GM21423 (cell line): ENCODE results near the gene DNM1.

Source experiments
- ATAC-seq: cut with Tn5 transposase; IDR thresholded peaks from one replicate; pipeline ENCODE4 v1.9.1; 2021; ENCODE audit warnings: mild to moderate bottlenecking, moderate library complexity; ENCODE audit not compliant: unreplicated experiment

The DNM1 gene

DNA sequence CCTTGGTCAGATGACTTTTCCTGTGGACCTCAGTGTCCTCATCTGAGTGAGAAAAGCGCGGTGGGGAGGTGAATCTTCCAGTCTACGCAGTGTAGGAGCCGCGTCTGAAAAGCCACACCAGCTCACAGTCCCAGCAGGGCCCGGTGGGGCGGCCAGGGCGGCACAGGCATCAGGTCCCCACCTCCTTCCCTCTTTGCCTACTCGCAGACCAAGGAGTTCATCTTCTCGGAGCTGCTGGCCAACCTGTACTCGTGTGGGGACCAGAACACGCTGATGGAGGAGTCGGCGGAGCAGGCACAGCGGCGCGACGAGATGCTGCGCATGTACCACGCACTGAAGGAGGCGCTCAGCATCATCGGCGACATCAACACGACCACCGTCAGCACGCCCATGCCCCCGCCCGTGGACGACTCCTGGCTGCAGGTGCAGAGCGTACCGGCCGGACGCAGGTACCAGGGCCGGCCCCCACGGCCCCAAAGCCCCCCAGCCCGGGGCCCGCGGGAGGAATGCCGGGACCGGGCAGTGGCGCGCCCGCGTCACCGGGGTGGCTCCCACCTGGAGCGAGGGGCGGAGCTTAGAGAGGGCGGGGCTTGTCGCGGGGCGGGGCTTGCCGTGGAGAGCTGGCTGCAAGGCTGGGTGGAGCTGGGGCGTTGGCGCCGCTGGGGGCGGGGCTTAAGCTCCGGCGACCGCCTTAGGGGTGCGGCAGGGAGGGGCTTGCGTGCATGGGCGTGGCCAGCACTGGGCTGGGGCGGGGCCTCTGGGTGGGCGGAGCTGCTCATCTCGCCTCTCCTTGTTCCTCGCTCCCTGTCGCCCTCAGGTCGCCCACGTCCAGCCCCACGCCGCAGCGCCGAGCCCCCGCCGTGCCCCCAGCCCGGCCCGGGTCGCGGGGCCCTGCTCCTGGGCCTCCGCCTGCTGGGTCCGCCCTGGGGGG is 47.0 kb downstream of the DNM1 start:
- ATAC-seq = peak; percentile 88

DNA sequence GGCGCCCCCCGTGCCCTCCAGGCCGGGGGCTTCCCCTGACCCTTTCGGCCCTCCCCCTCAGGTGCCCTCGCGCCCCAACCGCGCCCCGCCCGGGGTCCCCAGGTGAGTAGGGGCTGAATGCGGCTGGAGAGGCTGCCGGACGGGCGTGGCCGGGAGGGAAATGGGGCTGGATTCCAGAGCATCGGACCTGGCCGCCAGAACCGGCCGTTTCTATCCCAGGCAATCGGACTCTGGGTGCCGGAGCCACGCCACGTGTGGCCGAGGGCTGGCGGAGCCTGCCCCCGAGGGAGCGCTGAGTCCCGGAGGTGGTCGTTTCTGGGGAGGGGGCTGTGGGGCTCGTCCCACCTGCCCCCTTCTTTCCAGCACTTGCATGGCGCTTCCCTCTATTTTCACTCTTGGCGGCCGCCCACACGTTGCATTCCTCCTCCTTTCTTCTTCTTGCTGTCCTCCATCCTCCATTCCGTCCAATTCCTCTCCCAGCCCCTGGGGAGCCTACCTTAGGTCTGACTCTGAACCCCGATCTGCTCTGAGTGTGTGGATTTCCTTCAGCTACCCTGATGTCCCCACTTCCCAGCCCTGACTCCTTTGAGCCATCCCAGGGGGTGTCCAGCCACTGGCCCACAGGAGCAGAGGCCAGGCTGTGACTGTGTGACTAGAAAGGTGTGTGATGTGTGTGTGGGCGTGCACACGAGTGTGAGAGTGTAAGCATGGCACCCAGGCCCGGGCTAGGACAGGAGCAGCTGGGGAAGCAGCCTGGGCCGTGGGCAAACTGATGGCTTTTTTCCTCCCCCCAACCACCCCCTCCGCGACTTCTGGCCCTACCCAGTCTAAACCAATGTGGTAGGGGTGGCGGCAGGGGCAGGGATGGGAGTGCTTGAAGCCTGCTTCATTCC is 47.9 kb downstream of the DNM1 start:
- no peak for ATAC-seq

DNA sequence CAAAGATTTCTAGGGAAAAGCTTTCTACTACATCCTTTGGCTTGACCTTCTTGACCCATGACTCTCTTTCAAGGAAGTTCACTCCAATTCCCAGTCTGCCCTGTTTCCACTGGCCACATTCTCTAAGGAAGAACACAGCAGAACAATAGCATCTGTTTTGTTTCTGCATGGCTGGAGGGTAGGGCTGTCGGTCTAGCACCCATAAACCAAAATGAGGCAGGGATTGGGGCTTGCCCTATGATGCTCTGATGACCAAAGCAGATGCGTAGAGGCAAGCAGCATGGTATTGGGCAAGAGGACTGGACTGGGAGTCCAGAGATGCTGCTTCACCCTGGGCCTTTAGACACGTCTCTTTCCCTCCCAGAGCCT is 48.5 kb downstream of the DNM1 start:
- no peak for ATAC-seq

DNA sequence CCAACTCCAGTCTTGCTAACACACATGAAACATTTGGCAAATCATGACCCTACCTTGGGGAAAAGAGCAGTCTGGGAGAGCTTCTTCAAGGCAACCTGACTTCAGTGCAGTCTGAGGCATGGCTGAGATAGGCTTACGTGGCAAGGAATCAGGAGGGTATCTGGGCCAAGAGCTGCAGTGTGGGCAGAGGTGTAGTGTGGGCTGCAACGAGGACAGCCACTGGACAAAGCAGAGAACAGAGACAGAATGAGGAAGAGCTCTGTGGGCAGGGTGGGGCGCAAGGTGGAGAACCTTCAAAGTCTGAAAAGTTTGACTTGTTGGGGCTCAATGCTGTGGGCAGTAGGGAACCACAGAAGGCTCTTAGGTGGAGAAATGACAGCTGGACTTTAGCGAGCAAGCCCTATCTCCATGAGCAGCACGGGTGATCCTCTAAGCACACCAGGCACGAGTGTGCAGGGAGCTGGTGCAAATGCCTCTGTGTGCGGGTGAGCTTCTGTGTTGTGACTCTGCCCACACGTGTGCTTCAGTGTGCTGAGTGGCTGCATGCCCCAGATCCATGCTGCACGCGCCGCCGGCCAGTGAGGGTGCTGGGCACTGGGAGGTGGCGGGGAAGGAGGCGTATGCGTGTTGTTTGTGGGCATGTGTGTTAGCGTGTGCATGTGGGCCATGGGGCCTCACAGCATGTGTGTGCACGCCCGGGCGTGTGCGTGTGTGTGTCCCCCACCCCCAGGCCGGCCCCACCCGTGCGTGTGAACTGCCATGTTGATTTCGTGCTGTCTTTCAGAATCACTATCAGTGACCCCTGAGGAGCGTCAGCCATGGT is 49.3 kb downstream of the DNM1 start:
- no peak for ATAC-seq

DNA sequence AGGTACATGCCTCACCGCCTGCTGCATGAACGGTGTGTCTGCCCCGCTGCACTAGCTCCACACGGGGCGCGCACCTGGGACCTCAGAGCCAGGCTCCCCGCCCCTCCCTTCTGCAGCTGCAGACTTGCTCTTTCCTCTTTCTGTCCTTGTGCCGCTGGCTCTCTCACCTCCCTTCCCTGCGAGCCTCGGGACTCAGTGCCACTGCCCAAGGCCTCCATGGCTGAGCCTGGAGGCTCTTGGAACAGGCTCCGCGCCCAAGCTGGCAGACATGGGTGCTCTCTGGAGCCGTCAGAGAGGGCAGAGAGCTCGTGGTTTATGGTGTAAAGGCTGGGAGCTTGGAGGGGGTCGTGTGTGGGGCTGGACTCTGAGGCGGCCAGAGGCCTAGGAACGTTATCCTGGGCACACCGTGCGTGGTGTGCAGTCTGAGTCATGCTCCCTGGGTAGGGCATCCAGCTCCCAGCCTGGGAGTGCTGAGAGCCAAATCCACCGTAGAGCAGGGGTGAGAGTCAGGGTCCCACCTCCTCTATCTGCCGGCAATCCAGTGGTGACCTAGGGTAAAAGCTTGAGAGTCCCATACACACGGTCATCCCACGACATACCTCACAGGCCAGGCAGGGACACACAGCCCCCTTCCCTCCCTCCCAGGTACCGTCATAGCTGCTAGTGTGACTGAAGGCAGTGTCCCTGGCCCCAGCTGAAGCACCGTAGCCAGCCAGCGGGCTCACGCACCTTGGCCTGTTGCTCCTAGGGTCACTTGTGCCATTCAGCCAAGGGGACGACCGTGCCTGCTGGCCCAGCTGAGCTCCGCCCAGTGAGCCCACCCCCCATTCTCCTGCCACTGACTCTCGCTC is 50.2 kb downstream of the DNM1 start:
- ATAC-seq = no peak

DNA sequence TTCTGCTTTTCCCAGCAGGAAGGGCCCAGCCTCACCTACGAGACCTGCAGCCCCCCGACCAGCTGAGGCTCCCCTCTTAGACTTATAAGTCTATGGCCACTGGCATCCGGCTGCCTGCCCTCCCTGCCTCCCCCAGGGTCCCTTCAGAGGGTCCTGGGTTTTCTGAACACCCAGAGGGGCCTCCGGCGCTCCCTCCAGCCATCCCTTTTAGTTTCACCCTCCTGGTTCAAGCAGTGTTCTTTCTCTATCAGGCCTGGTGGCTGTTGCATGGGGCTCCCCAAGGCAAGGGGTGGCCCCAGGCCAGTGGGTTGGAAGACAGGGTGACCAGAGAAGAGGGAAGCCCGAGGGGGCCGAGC is 50.8 kb downstream of the DNM1 start:
- ATAC-seq = no peak

DNA sequence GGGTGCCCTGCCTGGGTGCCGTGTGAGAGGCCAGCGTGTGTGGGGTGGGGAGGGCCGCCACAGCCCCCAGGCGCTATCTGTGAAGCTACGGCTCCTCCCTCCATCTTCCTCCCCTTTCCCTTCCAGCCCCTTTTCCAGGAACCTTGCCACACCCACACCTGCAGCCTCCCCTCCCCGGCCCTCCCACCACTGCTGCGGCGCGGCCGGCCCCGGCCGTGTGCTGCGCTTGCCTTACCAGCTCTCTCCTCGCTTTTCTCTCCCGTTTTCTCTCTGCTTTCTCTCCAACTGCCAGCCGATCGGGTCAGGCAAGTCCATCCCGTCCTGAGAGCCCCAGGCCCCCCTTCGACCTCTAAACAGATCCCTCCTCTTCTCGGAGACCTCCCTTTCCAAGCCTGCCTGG is 51.2 kb downstream of the DNM1 start:
- no peak for ATAC-seq

DNA sequence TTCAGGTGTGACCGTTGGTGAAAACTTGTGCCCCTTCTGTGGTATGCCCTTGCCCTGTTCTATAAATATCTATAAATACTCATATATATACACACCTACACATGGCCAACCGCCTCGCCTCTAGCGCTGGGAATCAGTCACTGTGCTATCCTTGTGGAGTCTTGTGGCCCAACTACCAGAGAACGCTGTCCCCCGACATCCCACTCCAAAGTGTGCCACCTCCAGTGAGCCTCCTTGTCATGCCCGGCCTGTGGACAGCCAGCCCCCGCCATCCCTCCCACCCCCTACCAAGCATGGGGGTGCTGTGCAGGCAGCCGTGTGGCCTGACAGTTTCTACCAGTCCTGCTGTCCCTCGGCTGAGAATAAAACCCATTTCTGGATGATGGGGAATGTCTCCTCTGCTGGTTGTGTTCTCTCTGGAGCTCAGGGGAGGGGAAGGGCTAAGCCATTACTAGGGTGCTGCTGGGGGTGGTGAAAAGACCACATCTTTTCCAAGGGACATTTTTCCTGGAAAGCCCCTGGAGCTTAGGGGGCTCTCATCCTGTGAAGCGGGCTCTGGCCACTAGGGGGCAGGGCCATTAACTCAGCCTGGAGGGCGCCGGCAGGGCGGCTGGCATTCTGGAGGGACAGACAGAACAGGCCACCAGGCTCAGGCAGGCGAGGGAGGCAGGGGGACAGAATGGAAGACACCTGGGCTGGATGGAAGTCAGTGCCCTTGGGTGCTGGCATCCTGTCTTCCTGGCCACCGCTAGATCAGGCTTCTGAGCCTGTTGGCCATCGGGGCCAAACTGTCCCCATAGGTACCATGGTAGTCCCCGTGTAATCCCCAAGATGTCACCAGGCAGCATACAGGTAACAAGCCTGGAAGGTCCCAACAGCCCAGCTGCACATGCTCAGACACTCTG is 51.9 kb downstream of the DNM1 start:
- ATAC-seq = no peak

DNA sequence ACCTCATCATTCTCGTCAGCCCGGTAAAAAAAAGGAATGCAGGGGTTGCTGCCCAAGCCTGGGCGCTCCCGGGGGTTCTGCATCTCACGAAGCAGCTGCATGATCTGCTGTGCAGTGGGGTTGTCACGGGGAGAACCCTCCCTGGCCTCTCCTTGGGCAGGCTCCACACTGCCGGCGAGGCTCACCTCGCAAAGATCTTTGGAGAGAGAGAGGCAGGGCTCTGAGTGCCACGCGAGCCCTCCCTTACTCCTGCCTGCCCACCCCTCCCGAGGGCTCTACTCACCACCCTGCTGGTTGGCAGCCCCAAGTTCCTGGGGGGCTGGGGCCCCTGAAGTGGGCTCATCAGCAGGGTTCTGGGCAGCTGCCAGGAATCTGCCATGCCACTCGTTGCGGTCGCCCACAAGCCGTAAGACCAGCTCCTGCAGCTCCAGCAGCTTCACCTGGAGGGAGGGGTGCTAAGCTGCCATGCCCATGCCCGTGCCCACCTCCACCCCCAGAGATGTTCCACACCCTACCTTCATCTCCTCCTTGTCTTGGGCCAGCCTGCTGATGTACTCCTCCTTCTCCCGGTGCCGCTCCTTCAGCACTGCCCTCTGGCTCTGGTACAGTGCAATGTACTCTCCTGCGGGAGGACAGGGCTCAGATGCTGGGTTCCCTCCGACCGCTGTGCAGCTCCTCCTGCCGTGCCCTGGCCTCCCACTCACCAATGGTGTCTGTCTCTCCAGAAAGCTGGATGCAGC is 54.1 kb downstream of the DNM1 start:
- ATAC-seq = no peak

DNA sequence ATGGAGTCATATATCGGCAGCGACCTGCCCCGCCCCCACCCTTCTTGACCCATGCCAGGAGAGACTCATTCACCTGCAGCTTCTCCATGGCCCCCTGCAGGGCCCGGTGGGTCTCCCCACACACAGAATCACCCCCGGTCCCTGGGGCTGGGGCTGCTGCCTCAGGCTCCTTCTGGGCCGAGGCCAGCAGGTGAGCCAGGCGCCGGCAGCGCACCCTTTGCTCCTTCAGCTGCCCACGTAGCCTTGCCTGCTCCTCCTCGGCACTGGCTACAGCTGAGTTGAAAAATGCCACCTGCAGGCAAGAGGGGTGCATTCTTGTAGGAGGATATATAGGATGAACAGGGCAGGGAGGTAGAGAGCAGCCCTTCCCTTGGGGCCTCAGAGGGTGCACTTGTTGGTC is 54.7 kb downstream of the DNM1 start:
- ATAC-seq = no peak

DNA sequence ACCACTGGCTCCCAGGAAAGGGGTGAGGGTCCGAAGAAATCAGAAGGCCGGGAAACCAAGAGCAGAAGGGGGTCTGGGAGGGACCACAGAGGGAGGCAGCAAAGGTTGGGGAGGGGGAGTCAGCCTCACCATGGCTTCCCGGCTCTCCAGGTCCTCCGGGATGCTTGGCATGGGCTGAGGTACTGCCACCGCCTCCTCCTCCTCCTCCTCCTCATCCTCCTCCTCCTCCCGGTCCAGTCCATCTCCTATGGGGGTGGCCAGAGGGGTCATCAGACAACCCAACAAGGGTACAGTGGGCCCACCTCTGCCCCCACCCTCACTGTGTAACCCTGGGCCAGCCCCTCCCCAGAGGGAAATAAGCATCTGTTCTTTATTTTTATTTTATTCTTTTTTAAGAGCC is 55.1 kb downstream of the DNM1 start:
- ATAC-seq = no peak

DNA sequence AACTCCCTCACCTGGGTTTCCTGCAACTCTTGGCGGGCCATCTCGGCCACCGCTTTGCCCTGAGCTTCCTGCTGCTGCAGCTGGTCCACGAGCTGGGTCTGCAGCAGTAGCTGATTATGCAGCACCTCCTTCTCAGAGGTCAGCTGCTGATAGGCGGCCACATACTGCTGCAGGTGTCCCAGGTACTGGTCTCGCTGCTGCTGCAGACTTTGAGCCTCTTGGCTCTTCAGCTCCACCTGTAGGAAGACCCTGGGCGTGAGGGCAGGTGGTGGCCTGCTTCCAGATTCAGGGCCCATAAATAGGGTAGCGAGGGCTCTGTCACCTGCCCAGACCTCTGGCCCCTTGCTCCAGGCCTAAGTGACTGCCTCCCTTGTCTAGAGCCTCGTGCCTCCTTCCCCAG is 56.0 kb downstream of the DNM1 start:
- ATAC-seq = no peak

DNA sequence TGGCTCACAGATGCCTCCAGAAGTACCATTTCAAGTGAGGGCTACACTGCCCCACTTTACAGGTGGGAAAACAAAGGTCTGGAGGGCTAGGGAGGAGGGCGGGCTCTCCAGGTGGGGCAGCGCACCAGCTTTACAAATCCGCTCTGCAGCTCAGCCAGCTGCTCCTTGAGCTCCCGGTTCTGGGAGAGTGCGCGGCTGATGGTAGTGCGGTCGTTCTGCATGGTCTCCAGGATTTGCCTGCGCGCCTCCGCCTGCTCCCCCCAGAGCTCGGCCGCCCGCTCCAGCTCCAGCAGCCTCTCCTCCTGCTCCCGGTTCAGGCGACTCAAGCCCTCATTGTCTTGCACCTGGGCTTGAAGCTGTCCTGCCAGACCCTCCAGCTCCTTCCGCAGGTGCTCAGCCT is 57.2 kb downstream of the DNM1 start:
- no peak for ATAC-seq

DNA sequence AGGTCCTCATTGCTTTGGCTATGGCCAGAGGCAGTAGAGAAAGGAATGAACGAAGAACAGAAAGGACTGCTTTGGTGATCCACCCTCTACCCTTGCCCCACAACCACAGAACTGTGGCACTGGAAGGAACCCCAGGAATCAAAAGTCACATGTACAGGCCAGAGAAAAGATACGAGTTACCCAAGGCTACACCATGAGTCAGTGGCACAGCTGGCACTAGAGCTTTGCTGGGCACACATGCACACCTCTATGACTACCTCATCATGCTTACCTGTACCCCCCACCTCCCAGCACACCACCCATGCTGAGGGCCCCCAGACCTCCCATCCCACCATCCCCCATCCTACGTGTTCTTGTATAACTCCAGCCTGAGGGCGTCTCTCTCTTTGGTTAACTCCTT is 59.5 kb downstream of the DNM1 start:
- ATAC-seq = no peak

DNA sequence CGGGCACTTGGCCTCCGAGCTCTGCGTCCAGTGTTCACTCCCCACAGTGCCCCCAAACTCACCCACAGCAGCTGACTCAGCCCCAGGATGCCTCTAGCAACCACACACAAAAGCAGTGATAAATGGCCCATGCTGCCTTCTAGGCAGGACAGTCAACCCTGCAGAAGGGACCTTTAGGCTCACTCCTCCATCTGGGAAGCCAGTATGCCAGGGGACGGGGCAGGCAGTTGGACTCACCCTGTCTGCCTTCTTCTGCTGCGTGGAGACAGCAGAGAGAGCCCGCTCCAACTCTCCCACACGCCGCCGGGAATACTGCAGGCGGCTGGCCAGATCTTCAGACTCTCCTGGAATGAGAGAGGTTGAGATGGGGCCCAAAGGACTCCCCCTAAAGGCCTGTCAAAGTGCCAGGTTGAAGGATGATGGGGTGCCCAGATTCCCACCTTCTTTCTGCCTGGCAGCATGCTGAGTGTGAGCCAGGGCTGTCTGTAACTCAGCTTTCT is 62.2 kb downstream of the DNM1 start:
- ATAC-seq = no peak

DNA sequence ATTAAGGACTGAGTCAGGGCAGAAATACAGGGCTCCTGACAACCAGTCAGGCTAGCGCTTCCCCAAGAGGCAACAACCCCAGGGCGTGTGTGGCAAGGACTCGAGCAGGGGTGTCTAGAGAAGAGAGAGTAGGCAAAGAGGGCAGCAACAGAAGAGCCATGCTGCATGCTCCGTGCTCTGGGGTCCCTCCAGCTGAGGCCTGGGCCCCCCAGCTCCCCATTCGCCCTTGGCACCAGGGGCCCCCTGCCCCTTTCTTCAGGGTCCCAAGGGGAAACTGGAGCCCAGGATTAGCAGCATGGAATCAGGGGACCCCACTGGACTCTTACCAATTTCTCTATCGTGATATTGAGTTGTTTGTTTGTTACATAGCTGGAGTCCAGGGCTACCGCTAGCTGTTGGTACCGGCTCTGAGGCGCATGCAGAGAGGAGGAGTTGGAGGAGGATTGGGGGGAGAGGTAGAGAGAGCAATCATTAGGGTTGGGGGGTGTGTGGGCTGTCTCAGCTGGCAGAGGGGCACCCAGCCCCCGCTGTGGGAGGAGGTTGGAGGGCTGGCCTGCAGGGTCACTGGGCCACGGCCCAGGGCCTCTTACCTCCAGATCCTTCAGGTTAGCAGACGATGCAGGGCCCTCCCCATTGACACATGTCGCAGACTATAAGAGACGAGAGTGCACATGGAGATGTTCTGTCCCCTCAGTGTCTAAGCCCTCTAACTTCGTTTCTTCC is 63.9 kb downstream of the DNM1 start:
- no peak for ATAC-seq

DNA sequence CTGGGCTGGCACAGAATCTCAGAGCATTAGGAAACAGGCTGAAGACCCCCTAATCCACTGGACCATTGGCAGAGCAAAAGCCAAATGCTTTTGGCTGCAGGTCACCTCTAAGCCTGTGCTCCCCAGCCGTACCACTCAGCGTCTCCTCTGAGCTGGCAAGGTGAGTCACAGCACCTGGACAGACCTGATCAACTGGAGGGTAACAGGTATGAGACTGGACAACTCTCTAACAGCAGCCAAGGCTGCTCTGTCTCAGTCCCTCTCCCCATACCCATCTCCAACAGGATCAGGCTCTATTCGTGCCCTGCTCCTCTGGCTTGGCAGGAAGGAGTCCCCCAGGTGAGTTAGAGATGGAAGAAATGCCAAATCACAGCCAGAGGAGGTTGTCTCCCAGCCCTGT is 67.9 kb downstream of the DNM1 start:
- ATAC-seq = no peak

DNA sequence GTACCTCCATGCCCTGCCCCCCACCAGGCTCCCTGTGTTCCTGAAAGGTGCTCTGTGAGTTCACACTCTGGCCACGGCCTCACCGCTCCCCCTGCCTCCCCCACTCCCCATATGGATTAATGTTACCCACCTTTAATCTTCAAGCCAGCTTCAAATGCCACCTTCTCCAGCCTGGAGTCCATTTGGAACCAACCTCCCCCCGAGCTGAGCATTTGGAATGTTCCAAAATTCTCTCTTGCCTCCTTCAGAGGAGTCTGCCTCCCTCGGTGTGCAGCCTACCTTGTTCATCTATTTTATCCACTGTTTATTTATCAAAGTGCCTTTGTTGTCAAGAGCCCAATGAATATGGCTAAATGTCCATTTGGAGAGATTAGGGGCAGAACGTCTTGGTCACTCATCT is 68.3 kb downstream of the DNM1 start:
- ATAC-seq = no peak
